Fibroblast of lung (primary cell): ENCODE data around the gene TOGARAM2.

Experiments used
- CTCF ChIP-seq, 2 donors: IDR thresholded peaks in 1 of 2; conservative IDR thresholded peaks in 1 of 2; 1 replicate in 1 of 2; 2 replicates in 1 of 2; pipeline ENCODE4 v1.5.1; 2011 to 2012; ENCODE audit warnings: low read length in 2 of 2, control low read depth in 1 of 2, inconsistent platforms in 1 of 2, low read depth in 1 of 2, mild to moderate bottlenecking in 1 of 2
- EZH2 ChIP-seq: IDR thresholded peaks from 2 replicates; pipeline ENCODE4 v1.5.1; 2012; ENCODE audit warnings: low read length, control low read depth, mild to moderate bottlenecking; ENCODE audit errors: missing control alignments

DNA sequence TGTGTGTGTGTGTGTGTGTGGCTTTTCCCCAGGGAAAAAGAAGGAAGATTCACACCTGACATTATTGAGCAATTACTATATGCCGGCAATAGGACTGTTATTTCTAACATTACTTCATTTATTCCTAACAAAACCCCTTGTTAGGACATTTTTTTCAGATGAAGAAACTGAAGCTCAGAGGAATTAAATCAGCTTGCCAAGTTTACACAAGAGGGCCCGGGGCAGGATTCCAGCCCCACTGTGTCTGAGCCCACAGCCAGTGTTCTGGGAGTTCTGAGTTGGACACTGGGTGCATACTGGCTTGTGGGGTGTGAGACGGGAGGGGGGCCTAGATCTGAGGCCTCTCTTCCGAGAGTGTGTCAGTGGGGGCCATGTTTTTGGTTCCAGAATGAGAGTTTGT lies 9.9 kb downstream of the TOGARAM2 start:
- TF ChIP-seq CTCF (conservative IDR thresholded peaks at IDR 0.05 in 1 of 2, IDR thresholded peaks at IDR 0.05 in 1 of 2; ENCODE audit: low read depth in 1 of 2, low read length in 2 of 2): no peak
- TF ChIP-seq EZH2: no peak
